AG20443 (cell line): ENCODE data around the gene SHISA5.

Experiments used
- DNase-seq: peaks from one replicate; pipeline ENCODE4 v3.0.0; 2012; ENCODE audit warnings: low spot score, mixed read lengths

SHISA5 gene

GRCh38 chr3:48459773-48460516, 44.0 kb downstream of the SHISA5 start:
- DNase-seq = no peak

- DNase-seq = no peak
These were observed 44.6 kb downstream of the SHISA5 start for GRCh38 chr3:48459331-48459730.

DNA sequence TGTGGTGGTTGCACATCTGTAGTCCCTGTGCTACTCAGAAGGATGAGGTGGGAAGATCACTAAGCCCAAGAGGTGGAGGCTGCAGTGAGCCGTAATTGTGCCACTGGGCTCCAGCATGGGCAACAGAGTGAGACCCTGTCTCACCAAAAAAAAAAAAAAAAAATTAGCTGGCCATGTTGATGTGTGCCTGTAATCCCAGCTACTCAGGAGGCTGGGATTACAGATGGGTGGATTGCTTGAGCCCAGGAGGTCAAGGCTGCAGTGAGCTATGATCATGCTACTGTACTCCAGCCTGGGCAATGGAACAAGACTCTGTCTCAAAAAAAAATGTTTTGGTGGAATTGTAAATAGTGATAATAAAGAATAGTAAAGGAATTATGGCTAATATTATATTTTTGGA, 47.5 kb downstream of the SHISA5 start:
- no peak for DNase-seq

DNA sequence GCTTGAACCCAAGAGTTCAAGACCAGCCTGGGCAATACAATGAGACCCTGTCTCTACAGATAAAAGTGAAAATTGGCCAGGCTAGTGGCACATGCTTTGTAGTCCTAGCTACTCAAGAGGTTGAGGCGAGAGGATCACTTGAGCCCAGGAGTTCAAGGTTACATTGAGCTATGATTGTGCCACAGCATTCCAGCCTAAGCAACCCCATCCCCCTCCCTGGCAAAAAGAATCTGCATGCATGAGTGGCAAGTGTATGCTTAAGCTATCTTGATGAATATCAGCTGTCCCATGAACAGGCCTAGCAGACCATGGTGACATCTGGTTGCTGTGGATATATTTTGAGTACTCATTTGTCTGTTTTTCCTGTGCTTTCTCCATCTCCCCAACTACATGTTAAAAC, 52.7 kb downstream of the SHISA5 start:
- DNase-seq = no peak

- DNase-seq = peak; percentile 97
These were observed 57.4 kb downstream of the SHISA5 start, which contains the start of gene ATRIP for GRCh38 chr3:48446425-48447193. Gene ATRIP (plus strand): TSS chr3:48446737. CDS start chr3:48446846, 109 bp downstream.

- no peak for DNase-seq
These were observed 57.9 kb downstream of the SHISA5 start for GRCh38 chr3:48446043-48446424.

DNA sequence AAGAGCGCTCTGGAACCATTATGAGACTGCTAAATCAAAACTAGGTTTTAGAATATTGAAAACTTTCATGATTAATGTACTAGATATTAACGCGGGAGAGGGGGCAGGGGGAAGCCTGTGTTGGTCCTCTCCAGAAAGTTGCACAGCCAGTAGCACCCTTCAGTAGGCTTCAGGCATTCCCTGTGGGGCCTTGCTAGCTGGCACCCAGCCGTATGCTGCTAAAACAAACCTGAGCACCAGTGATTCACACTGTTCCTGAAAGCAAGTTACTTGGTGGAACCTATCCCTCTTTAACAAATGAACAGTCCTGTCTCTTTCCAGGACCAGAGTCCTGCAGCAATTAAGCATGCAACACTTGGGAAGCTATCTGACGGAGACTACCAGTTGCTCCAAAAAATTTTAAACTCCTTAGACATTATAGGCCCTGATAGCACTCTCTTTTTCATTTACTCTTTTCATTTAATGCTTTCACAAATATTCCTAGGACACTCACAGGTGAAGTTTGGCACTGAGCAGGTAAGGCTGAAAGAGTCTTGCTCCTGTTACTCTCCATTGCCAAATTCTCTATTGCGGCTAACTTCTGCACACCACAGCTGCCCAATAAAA, 58.6 kb downstream of the SHISA5 start:
- DNase-seq = no peak

GRCh38 chr3:48441940-48442339, 62.0 kb downstream of the SHISA5 start:
- no peak for DNase-seq

GRCh38 chr3:48440590-48440958, 63.4 kb downstream of the SHISA5 start:
- no peak for DNase-seq

DNA sequence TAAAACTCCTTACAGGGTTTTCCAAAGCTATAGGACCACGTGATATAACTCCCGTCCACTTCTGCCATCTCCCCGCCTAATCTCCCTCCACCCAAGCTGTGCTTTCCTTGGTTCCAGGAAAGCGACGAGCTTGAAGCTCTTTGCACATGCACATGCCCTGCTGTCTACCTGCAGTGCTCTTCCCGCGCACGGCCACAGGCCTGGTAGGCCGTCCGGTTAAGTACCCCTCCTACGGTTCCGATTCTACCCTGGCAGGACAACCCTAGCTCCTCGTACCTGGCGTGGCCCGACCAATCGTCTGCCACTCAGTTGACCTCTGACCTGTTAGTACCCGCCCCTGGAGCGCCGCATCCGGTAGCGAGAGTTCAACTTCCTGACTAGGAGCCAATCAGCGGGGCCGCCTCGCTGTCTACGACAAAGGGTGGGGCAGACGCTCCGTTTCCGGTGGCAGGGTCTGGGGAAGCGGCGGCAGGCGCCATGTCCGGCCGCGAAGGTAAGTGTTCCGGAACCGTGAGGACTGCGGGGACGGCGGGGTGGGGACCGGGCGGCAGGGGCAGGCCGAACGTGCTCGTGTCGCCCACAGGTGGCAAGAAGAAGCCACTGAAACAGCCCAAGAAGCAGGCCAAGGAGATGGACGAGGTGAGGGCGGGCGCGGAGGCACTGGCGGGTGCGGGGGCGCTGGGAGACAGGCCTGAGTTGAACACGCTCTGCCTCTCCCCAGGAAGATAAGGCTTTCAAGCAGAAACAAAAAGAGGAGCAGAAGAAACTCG, 64.0 kb downstream of the SHISA5 start, which contains the start of the genes CCDC51 and TMA7:
CCDC51 (minus strand) TSS at position 300 of the 770 bp plus-strand sequence. CDS start 4,991 bp downstream, outside the sequence.
TMA7 (plus strand) TSS at position 438 of the 770 bp plus-strand sequence; CDS start at position 478, 40 bp downstream.
- DNase-seq = peak; percentile 98

DNA sequence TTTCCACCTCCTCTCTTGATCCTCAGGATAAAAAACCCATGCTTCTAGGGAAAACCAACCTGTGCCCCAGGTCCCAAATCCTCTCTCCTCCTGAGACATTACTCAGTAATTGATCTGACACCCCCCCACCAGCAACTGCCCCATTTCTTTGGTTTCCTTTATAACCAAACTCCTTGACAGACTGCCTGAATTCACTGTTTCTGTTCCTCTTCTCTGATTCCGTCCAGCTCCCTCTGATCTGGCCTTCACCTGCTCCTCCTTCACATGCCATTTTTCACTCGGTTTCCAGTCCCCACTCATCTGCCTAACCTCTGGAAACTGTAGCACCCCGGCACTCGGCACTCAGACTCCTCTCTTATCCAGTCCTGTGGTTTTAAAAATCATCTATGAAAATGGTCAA, 66.2 kb downstream of the SHISA5 start:
- no peak for DNase-seq

GRCh38 chr3:48436855-48437254, 67.1 kb downstream of the SHISA5 start:
- DNase-seq = no peak

DNA sequence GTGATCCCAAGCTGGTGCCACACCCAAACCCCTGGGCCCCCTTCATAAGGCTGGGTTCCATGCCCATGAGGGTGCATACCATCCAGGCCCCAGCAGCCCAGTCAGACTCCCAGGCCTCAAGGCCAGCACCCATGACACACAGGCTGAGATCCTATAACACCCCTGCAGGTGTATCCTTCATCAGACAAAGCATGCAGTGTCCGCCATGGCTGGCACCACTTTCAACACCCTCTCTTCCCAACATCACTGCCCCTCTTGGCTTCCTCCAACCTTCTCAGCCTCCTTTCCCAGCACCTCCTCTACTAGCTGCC, 67.5 kb downstream of the SHISA5 start:
- no peak for DNase-seq

- peak; percentile 84 for DNase-seq
These were observed 68.0 kb downstream of the SHISA5 start for GRCh38 chr3:48435774-48436476.

DNA sequence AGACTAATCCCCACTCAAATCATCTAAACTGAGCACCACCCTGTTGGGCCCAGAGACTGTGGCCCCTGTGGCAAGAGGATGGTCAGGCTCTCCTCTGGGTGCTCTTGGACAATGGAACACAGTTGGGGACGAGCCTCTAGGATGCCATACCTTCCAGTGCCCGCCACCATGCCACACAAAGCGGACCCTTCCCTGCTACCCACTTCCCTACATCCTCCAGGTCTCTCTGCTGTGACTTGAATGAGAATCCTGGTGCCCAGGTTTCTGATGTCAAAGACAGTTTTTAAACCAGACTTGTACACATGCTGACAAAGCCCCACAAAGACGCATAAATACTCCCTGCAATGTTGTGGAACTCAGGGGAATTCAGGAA, 68.8 kb downstream of the SHISA5 start:
- no peak for DNase-seq

GRCh38 chr3:48434591-48435222, 69.3 kb downstream of the SHISA5 start:
- DNase-seq = no peak

DNA sequence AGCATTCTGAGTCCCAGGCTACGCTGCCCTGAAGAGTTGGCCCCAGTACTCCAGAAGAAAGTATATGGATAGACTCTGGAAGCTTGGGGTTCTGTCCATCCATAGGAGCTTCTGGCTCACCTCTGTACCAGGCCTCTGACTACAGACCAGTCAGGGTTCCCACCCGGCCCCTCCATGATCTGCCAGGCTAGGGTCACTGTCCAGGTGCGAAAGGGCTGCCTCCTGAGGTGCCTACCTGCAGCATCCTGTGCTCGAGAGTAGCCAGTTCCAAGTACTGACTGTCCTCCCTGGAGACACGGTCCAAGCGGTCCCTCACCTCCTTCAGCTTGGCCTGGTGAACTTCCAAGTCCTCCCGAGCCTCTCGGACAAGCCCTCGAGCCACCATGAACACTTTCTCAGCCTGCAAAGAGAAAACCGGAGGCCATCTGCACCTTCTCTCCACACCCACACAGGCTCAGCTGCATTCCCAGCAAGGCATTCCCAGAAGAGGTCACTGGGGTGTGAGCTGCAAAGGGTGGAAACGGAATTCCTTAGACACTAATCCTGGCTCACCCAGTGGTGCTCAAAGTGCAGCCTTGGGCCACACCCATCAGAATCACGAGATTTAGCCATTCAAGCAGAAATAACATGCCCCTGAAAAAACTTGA, 70.4 kb downstream of the SHISA5 start:
- peak; percentile 85 for DNase-seq

- DNase-seq = no peak
These were observed 71.3 kb downstream of the SHISA5 start for GRCh38 chr3:48432411-48433371.
